Purkinje cell (primary cell): Measurements from ENCODE around the gene MKRN2OS. TPM values are rescaled to one million over a fixed set of nuclear protein-coding genes. Genes with fewer than 3 reads are reported as not detected.

Experiments used
- polyA plus RNA-seq: library from polyadenylated mRNA; unstranded; fragments of >200 nt; fragmentation: Nextera tagmentation; gene quantifications from 2 replicates; pipeline ENCODE4 v1.2.1, GENCODE V29; 2014

Gene MKRN2OS
- 4.0 TPM in 1 of 2 replicates, not detected in the other for polyA plus RNA-seq

GRCh38 chr3:12545473-12545791 lies at the start of gene MKRN2OS:
TSS of gene MKRN2OS (minus strand) at chr3:12545499. CDS start at chr3:12545464, 35 bp downstream.

GRCh38 chr3:12556690-12557472 lies 11.6 kb upstream of the MKRN2OS start, which contains the start of gene MKRN2:
TSS of gene MKRN2 (plus strand) at chr3:12557087. CDS start at chr3:12557151, 64 bp downstream.

Other genes with a start within 250 kb of the MKRN2OS start
- gene TSEN2, start 61.0 kb downstream of the MKRN2OS start, polyA plus RNA-seq = 25.3 and 26.3 TPM in 2 replicates
- gene MKRN2, start 11.6 kb upstream of the MKRN2OS start, polyA plus RNA-seq = 13.7 and 23.7 TPM in 2 replicates
- 13.8 and 14.6 TPM in 2 replicates for gene RAF1, start 118.6 kb upstream of the MKRN2OS start, polyA plus RNA-seq
- not detected in 2 replicates for gene TMEM40, start 213.8 kb upstream of the MKRN2OS start, polyA plus RNA-seq